Activated CD8-positive, alpha-beta memory T cell treated with anti-CD3 and anti-CD28 coated beads, Interleukin-2, amount 50 U/mL, for 4 hours (primary cell): ENCODE results near the gene ZKSCAN4.

Experiments
- DNase-seq: peaks from one replicate; pipeline ENCODE4 v3.0.0-alpha.2; 2020

The ZKSCAN4 gene

GRCh38 chr6:28248916-28249315, 3.2 kb downstream of the ZKSCAN4 start:
- no peak for DNase-seq

DNA sequence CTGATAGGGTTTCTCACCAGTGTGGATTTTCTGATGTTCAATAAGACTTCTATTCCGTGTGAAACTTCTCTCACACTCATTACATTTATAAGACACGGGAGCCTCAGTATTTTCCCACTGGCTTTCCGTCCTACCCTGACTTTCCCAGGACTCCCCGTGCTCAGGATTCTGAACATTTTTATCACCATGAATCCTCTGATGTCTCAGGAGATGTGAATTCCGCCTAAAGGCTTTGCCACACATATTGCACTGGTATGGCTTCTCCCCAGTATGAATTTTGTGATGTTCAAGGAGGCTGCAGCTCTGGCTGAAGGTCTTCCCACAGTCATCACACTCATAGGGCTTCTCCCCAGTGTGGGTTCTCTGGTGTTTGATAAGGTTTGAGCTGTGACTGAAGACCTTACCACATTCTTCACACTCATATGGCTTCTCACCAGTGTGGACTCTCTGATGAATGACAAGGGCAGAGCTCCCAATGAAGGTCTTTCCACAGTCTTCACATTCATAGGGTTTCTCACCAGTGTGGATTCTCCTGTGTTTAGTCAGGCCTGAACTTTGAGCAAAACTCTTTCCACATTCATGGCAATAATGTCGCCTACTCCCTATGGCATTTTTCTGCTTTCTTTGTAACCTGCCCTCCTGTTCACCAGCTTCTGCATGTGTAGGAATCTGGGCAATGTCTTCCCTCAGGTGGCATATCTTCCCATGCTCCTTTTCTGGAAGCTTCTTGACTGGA, 6.7 kb downstream of the ZKSCAN4 start:
- no peak for DNase-seq

DNA sequence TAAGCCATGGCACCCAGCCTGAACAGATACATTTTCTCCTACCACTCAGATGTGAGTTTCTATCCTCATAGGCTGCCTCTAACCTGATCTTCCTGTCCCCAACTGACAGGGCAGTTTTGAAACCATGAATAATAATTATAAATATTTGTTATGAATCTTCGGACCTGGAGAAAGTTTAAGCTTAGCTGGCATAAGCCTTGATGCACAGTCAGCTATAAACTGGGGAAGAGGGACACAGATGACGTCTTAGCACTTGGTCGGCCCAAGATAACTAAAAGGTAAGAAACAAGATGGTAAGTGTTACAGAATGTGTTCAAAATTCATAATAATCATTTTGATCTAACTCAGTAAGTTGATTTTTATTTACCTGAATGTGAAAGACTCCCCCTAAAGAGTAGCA, 8.1 kb downstream of the ZKSCAN4 start:
- DNase-seq = no peak

GRCh38 chr6:28240471-28240870, 11.6 kb downstream of the ZKSCAN4 start:
- no peak for DNase-seq

DNA sequence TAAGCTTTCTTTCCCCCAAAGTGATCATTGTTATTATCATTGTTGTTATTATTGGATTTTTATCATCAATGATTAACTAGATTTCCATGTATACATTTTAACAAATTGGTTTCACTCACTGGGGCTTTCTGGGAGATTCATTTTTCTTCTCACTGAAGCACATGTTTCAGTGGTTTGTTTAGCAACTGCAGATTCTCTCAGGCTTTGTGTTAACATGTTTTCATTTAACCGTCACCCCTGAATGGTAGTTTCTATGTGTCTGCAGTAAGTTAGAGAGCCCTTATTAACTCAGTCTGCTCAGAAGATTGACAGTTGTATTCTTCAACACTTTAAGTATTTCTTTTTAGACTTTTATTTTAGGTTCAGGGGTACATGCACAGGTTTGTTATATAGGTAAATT, 12.4 kb downstream of the ZKSCAN4 start:
- DNase-seq = no peak

GRCh38 chr6:28235912-28236452, 16.1 kb downstream of the ZKSCAN4 start:
- no peak for DNase-seq

GRCh38 chr6:28232785-28233184, 19.3 kb downstream of the ZKSCAN4 start:
- no peak for DNase-seq

DNA sequence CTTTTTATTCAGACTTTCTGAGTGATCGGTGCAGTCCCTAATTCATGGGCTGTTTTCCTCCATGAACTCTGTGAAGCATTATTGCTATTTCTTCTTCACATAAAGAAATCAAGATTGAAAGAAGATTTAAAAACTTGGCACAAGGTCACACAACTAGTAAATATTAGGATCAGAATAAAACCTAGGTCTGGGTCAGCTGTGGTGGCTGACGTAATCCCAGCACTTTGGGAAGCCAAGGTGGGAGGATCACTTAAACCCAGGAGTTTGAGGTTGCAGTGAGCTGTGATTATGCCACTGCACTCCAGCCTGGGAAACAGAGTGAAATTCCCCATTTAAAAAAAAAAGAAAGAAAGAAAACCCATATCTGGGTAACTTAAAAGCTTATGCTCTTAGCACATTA, 25.6 kb downstream of the ZKSCAN4 start:
- DNase-seq = no peak

DNA sequence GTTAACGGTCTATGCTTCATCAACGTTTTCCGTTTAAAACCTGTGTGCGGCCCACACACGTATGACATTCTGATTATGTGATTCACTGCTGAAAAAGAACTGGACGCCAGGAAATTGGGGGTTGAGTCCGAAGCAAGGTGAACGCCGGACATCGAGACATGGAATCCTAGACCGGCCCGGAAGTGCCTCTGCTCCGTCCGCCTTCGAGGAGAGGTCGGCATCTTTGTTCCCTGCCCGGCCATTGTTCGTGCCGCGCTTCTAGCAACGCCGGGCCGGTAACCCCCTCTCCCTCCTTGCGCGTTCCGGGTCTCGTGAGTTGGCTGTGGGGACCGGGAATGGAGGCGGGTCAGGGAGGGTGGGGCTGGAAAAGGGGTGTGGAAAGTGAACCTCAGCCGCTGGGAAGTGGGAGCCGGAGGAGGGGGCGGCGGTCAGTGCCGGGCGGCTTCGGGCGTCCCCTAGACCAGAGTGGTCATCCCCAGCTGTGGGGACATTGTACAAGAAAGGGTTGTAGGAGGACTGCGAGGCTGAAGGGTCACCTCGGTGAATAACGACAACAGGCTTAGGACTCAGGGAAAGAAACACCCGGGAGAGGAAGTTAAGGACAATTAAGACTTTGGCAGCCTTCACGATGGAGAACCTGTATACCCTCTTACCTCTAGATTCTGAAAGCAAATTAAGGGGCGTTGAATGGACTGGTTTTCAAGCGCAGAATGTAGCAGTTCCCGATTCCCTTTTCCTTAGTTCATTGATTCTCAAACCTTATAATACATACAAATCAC, 26.8 kb downstream of the ZKSCAN4 start, which contains the start of gene ZSCAN9:
TSS of gene ZSCAN9 (plus strand) at position 220 of the 779 bp plus-strand sequence. CDS start 1,810 bp downstream, outside the sequence.
- DNase-seq = peak; percentile 39

GRCh38 chr6:28224131-28225055, 27.7 kb downstream of the ZKSCAN4 start:
- DNase-seq = no peak

GRCh38 chr6:28220257-28221133, 31.6 kb downstream of the ZKSCAN4 start:
- no peak for DNase-seq

- DNase-seq = peak; percentile 21
Measured at GRCh38 chr6:28218312-28219248, 33.5 kb downstream of the ZKSCAN4 start.

DNA sequence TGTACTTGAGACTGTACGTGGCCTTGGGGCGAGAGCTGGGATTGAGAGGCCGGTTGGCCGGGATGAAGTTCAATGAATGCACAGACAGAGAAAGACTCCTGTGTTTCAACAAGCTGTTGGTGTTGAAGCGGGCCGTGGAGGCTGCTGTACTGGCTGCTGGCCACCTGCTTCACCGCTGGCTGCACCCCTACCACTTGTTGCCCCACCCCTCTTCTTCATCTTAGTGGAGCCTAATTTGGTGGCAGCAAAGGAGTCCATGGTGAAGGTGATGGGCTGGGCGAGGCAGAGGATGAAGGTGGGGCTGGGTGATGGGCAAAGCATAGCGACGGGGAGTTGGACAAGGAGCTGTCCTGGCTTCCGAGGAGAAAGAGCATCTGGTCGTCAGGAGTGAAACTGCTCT, 34.2 kb downstream of the ZKSCAN4 start:
- DNase-seq = no peak

DNA sequence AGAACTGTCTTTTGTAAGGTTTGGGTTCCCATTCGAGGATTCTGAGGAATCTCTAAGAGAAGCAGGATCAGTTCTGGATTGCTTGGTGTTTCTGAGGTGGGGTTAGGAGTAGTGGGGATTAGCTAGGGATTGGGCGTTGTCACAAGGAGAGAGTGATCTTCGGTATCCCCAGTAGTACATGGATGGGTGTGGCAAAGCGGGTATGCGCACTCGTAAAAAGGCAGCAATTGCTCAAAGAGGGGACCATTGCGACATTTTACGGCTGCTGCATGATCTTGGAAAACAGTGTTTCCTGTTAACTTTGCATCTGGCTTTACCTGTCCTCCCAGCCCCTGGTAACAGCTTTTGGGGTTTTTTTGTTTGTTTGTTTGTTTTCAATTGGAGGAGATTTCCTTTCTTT, 36.6 kb downstream of the ZKSCAN4 start:
- DNase-seq = no peak

- no peak for DNase-seq
Measured at GRCh38 chr6:28213213-28213523, 38.9 kb downstream of the ZKSCAN4 start.

DNA sequence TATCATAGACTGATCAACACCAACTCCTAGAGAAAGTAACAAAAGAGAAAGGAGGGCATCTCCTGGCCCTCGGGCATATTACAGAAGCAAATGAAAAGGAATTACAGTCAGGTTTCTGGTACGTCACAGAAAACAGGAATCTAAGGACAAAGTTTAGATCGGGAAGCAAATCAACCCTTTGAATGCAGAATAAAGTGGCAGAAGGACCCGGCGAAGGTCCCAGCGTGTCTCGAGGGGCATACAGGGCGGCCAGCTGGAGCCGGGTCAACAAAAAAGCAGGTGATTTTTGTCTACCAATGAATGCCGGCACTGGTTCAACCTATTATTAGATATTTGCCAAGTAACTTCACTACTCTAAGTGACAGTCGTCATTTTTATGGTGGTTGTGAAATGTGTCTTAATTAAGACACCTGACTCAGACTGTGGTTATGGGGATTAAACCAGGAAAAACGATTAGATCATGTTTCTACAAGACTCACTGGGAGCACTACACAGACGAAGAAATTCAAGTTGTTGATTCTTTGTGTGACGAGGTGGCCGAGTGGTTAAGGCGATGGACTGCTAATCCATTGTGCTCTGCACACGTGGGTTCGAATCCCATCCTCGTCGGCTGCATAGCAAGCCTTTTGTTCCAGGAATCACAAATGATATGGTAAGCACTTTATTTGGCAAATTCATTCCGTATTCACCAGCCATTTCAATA, 39.4 kb downstream of the ZKSCAN4 start:
- peak; percentile 21 for DNase-seq

DNA sequence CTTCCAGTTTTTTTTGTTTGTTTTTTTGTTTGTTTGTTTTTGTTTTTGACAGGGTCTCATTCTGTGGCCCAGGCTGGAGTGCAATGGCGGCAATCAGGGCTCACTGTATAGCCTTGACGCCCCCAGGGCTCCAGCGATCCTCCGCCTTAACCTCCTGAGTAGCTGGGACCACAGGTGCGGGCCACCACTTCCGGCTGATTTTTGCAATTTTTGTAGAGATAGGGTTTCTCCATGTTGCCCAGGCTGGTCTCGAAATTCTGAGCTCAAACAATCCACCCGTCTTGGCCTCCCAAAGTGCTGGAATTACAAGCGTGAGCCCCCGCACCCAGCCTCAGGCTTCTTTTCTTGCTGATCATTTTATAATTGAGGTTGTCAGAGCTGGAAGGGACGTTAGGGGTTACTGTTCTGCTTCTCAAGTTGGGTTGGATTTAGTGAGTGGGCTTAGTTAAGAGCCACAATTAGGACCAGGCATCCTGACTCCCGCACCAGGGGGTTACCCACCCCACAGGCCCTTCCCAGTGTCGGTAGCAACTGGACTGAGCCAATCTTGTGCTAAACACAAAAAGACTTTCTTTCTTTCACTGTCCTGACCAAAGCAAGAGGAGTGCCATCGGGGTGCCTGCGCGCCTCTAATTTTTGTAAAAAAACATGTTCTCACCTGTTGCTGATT, 40.1 kb downstream of the ZKSCAN4 start:
- no peak for DNase-seq

DNA sequence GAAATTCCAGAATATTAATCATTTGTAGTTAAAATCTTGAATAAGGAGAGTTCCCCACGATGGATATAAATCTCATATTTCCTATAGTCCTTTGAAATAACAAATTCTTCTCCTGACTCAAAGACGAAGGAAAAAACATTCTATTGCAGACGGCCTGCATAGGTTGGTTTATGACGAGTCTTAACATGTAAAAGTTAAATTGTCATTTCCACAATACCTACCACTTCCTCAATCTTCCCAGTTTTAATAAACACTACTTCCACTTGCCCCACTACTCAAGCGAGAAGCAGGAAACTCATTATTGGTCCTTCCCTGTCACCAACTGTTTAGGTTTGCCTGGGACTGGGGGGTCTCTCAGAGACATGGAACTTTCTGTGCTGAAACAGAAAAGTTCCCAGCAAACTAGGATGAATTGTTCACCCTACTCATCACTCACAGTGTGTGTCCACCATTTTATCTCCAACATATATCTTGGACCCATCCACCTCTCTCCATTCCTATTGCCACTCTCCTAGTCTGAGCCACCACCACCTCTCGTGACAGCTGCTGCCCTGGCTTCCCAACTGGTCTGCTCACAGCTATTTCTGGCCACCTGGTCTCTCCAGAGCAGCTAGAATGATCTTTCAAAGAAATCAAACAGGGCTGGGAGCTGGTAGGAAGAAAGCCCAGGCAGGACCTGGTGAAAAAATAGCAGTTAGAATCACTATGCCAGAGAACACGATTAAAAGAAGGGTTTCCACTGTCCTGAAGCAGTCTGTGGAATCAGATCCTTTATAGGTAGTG, 42.1 kb downstream of the ZKSCAN4 start:
- DNase-seq = no peak
